Measurements from ENCODE around the gene TTF1. TPM values are rescaled to one million over a fixed set of nuclear protein-coding genes. Genes with fewer than 3 reads are reported as not detected.
A peak's percentile ranks its signal among the peaks of the same experiment; 100 is the strongest.

The TTF1 gene
- total RNA-seq, 1 donor from 2014 or later = 22.0 TPM

- DNase-seq = no peak
- Mint-ChIP-seq H3K9me3 (no peaks in the 10 kb centered on the region), H3K27me3 (no peaks in the 10 kb centered on the region), H3K4me1 (peaks cover 31% of the 10 kb centered on the region), H3K27ac (no peak overlapping the region), H3K36me3 (ENCODE audit: low read depth) (peaks cover 79% of the 10 kb centered on the region), H3K4me3 (no peak overlapping the region)
- ChIA-PET CTCF (interaction anchor here (3.1 kb wide), 1 partner anchor 38 kb away, joined by 13 read pairs; no protein-coding TSS in a partner anchor), POLR2A (interaction anchor here (0.8 kb wide), 1 partner anchor 9 kb away, joined by 4 read pairs; the partner anchor contains the start of gene SETX)
- intact Hi-C loops (cut with micrococcal nuclease) = no loop called here
- no peak for TF ChIP-seq CTCF (IDR thresholded peaks at IDR 0.05)
- no peak for ATAC-seq (ENCODE audit: low read depth)
Measured at GRCh38 chr9:132346177-132346576, 60.5 kb downstream of the TTF1 start.

- intact Hi-C loops (cut with micrococcal nuclease) = no loop called here
- Mint-ChIP-seq H3K36me3 (ENCODE audit: low read depth) (peaks cover 86% of the 10 kb centered on the region), H3K27ac (peak overlapping the region; percentile 12), H3K27me3 (no peaks in the 10 kb centered on the region), H3K9me3 (no peaks in the 10 kb centered on the region), H3K4me3 (no peak overlapping the region), H3K4me1 (peaks cover 6% of the 10 kb centered on the region)
- no peak for TF ChIP-seq CTCF (IDR thresholded peaks at IDR 0.05)
- DNase-seq (no peak), ATAC-seq (ENCODE audit: low read depth) (no peak)
- ChIA-PET CTCF (no interaction called here), POLR2A (interaction anchor here (1.0 to 1.5 kb wide), 2 partner anchors 41 to 42 kb away, joined by 3 to 4 read pairs; no protein-coding TSS in a partner anchor)
Measured at GRCh38 chr9:132341177-132341840, 65.3 kb downstream of the TTF1 start.

- peaks cover 4% of the 10 kb centered on the region for H3K4me1 Mint-ChIP-seq
- CTCF ChIA-PET = no interaction called here
- POLR2A ChIA-PET = no interaction called here
Measured at GRCh38 chr9:132334364-132334763, 72.3 kb downstream of the TTF1 start.

DNA sequence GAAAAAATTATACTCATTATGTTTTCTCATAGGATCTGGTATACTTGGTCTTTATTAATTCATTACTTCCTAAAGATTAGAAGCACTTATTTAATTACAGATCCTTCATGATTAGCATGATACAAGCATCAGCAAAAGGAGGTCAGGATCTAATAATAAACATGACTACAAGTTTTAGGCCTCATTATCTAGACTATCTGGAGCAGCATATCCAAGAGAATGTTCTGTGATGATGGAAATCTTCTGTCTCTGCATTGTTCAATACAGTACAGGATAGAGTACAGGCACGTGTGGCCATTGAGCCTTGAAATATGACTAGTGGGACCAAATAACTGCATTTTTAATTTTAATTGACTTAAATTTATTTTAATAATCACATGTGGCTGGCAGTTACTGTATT, 73.1 kb downstream of the TTF1 start:
- no peak overlapping the region for H3K27ac Mint-ChIP-seq
- H3K27me3 Mint-ChIP-seq = no peaks in the 10 kb centered on the region
- no peaks in the 10 kb centered on the region for H3K9me3 Mint-ChIP-seq
- no peak for TF ChIP-seq CTCF (IDR thresholded peaks at IDR 0.05)
- ChIA-PET POLR2A (no interaction called here), CTCF (no interaction called here)
- H3K4me1 Mint-ChIP-seq = peaks cover 4% of the 10 kb centered on the region
- intact Hi-C loops (cut with micrococcal nuclease) = loop anchor here (10.0 kb wide), 1 partner anchor 59 kb away; no protein-coding TSS in a partner anchor
- ATAC-seq (ENCODE audit: low read depth) (no peak), DNase-seq (no peak)
- no peak overlapping the region for H3K4me3 Mint-ChIP-seq
- peaks cover 89% of the 10 kb centered on the region for H3K36me3 Mint-ChIP-seq (ENCODE audit: low read depth)

More at GRCh38 chr9:132334364-132334763, 72.3 kb downstream of the TTF1 start:
- TF ChIP-seq CTCF (IDR thresholded peaks at IDR 0.05) = no peak
- H3K27ac Mint-ChIP-seq = no peak overlapping the region
- ATAC-seq (ENCODE audit: low read depth) (no peak), DNase-seq (no peak)
- no peak overlapping the region for H3K4me3 Mint-ChIP-seq
- no peaks in the 10 kb centered on the region for H3K27me3 Mint-ChIP-seq
- H3K36me3 Mint-ChIP-seq (ENCODE audit: low read depth) = peaks cover 87% of the 10 kb centered on the region
- H3K9me3 Mint-ChIP-seq = no peaks in the 10 kb centered on the region
- intact Hi-C loops (cut with micrococcal nuclease) = loop anchor here (10.0 kb wide), 1 partner anchor 60 kb away; no protein-coding TSS in a partner anchor

DNA sequence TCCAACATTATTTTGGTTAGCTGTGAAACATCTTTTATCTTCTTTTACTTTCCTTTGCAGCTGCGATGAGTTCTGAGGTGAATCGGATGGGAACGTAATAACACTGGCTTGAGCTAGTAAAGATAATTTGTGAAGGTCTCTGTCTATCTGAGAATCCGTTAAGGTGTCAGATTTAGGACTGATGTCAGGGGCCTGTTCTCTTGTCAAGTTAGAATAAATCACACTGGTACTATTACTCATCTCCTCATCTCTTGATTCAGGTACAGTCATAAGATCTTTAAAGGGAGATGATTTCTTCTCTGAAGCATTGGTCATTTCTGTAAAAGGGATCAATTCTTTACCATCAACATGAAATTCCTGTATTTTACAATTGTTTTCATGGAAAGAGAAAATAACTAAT, 78.1 kb downstream of the TTF1 start:
- POLR2A ChIA-PET = no interaction called here
- peak overlapping the region; percentile 8 for H3K27ac Mint-ChIP-seq

More for the DNA sequence above, 78.1 kb downstream of the TTF1 start:
- CTCF ChIA-PET = no interaction called here
- intact Hi-C loops (cut with micrococcal nuclease) = loop anchor here (5.0 kb wide), 1 partner anchor 36 kb away; no protein-coding TSS in a partner anchor
- Mint-ChIP-seq H3K36me3 (ENCODE audit: low read depth) (peaks cover 90% of the 10 kb centered on the region), H3K4me1 (peaks cover 10% of the 10 kb centered on the region), H3K27me3 (no peaks in the 10 kb centered on the region), H3K4me3 (no peak overlapping the region), H3K9me3 (no peaks in the 10 kb centered on the region)
- TF ChIP-seq CTCF (IDR thresholded peaks at IDR 0.05) = no peak
- DNase-seq = no peak
- ATAC-seq (ENCODE audit: low read depth) = no peak
